WTC11 (cell line): ENCODE measurements around the gene ARMH4. TPM values are rescaled to one million over a fixed set of nuclear protein-coding genes. Genes with fewer than 3 reads are reported as not detected.

Experiments
- ATAC-seq: fragments of 200-7000 bp; cut with Tn5 transposase; 2 replicates; pipeline ENCODE4 v1.10.0; 2021; ENCODE audit warnings: mild to moderate bottlenecking, moderate library complexity
- CTCF ChIA-PET: fragments of 300-600 bp; sonication (Branson Sonifier 250); formaldehyde crosslinking; loops from one replicate; lab custom pipeline; 2021; ENCODE audit warnings: antibody characterized with exemption; lab: Charles Lee
- POLR2A ChIA-PET: fragments of 350-600 bp; sonication (Branson Sonifier 250); formaldehyde crosslinking; loops from one replicate; lab custom pipeline; 2021; ENCODE audit warnings: antibody characterized with exemption; lab: Charles Lee
- DNase-seq: peaks from one replicate; pipeline ENCODE4 v3.0.0; 2021; ENCODE audit warnings: low spot score
- H3K27ac Mint-ChIP-seq: 2 replicates; pipeline ENCODE4 v1.8.0; 2021; ENCODE audit warnings: mixed read lengths
- H3K27me3 Mint-ChIP-seq: 2 replicates; pipeline ENCODE4 v1.8.0; 2021; ENCODE audit warnings: low read depth, mild to moderate bottlenecking, moderate library complexity, mixed read lengths
- H3K36me3 Mint-ChIP-seq: 2 replicates; pipeline ENCODE4 v1.8.0; 2021; ENCODE audit warnings: mixed read lengths
- H3K4me1 Mint-ChIP-seq: 2 replicates; pipeline ENCODE4 v1.8.0; 2022; ENCODE audit warnings: mixed read lengths
- H3K4me3 Mint-ChIP-seq: 2 replicates; pipeline ENCODE4 v1.8.0; 2021; ENCODE audit warnings: mild to moderate bottlenecking, moderate library complexity, mixed read lengths
- H3K9me3 Mint-ChIP-seq: 2 replicates; pipeline ENCODE4 v1.8.0; 2021; ENCODE audit warnings: mixed read lengths
- ATF6 ChIP-seq: sonication (generic); formaldehyde crosslinking; IDR thresholded peaks from 2 replicates; pipeline ENCODE4 v1.8.1; 2023; ENCODE audit warnings: mild to moderate bottlenecking, missing genetic modification reagents
- MAX ChIP-seq: sonication (generic); formaldehyde crosslinking; IDR thresholded peaks from 2 replicates; pipeline ENCODE4 v1.8.0; 2022; ENCODE audit warnings: mild to moderate bottlenecking, missing genetic modification reagents
- NFE2L1 ChIP-seq: sonication (generic); formaldehyde crosslinking; IDR thresholded peaks from 2 replicates; pipeline ENCODE4 v1.8.1; 2023; ENCODE audit warnings: missing genetic modification reagents
- TCF7 ChIP-seq: sonication (generic); formaldehyde crosslinking; IDR thresholded peaks from 2 replicates; pipeline ENCODE4 v1.8.0; 2022; ENCODE audit warnings: mild to moderate bottlenecking, low read depth, missing genetic modification reagents, moderate library complexity
- USF2 ChIP-seq: sonication (generic); formaldehyde crosslinking; IDR thresholded peaks from 2 replicates; pipeline ENCODE4 v1.8.1; 2023; ENCODE audit warnings: mild to moderate bottlenecking, missing genetic modification reagents, moderate library complexity
- ZNF423 ChIP-seq: fragments of 250-450 bp; sonication (Bioruptor Pico); IDR thresholded peaks from 2 replicates; pipeline ENCODE4 v2.1.2; 2022; ENCODE audit warnings: mild to moderate bottlenecking, moderate library complexity
- ZNF532 ChIP-seq: fragments of 250-450 bp; sonication (Bioruptor Pico); IDR thresholded peaks from 2 replicates; pipeline ENCODE4 v1.9.0; 2021; ENCODE audit warnings: mild to moderate bottlenecking, borderline replicate concordance
- total RNA-seq: library from RNA; stranded (reverse); gene quantifications from 3 replicates; pipeline ENCODE4 v1.2.3, GENCODE V29; 2021
- TF ChIP-seq, protein P1 (sequence below): sonication (generic); formaldehyde crosslinking; IDR thresholded peaks from 2 replicates; pipeline ENCODE4 v1.8.1; 2023; ENCODE audit warnings: mild to moderate bottlenecking, missing genetic modification reagents
- TF ChIP-seq, protein P2 (sequence below): sonication (generic); formaldehyde crosslinking; IDR thresholded peaks from 2 replicates; pipeline ENCODE4 v1.8.1; 2023; ENCODE audit warnings: mild to moderate bottlenecking, moderate library complexity, missing genetic modification reagents
- TF ChIP-seq, protein P3 (sequence below): sonication (generic); formaldehyde crosslinking; IDR thresholded peaks from 2 replicates; pipeline ENCODE4 v1.8.0; 2023; ENCODE audit warnings: missing genetic modification reagents
- TF ChIP-seq, protein P4 (sequence below): sonication (generic); formaldehyde crosslinking; IDR thresholded peaks from 2 replicates; pipeline ENCODE4 v1.8.0; 2023; ENCODE audit warnings: missing genetic modification reagents, mild to moderate bottlenecking, borderline replicate concordance

Gene ARMH4
- total RNA-seq, 1 experiment from 2014 or later, result 12.2 TPM

DNA sequence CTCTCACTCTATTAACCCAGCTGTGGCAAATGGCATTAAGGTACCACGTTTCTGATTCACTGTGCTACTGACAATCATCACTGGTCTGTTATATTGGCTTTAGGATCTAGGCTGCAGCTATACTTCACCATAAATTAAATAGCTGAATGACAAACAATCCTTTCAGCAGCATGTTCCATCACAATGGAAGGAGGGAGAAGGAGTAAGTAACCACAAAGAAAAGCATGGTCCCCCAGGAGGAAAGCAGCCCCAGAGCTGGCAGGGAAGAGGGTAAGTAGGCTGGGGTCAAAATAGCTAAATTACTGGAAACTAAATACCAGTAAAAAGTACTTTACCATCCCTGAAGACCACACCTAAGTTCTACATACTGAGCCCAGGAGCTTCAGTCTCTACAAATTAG lies 2.8 kb downstream of the ARMH4 start (continued):
- TF ChIP-seq NFE2L1 (CRISPR knock-in tag), result no peak
- no peak for TF ChIP-seq ATF6 (CRISPR knock-in tag)

GRCh38 chr14:58146399-58146798 lies 5.6 kb downstream of the ARMH4 start:
- CTCF ChIA-PET, result no interaction called here

DNA sequence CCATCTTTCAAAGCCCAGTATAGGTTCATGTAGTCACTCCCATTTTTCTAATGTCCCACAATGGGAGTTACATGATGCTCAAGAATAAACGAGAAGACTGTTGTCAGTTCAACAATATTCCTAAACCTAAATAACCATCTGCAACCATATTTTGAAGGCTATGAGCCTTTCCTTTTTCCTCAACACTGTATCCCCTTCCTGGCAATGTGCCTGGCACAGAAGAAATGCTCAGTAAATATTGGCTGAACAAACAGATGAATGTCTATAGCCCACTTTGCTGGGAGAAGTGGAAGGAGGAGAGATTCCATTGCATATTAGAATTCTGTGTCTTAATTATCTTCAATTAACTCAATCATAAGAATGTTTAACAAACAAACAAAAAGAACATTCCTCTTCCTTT lies 6.1 kb downstream of the ARMH4 start:
- ATAC-seq (no peak), DNase-seq (no peak)
- TF ChIP-seq TCF7 (no peak), USF2 (CRISPR knock-in tag) (no peak)
- TF ChIP-seq, protein P1, sequence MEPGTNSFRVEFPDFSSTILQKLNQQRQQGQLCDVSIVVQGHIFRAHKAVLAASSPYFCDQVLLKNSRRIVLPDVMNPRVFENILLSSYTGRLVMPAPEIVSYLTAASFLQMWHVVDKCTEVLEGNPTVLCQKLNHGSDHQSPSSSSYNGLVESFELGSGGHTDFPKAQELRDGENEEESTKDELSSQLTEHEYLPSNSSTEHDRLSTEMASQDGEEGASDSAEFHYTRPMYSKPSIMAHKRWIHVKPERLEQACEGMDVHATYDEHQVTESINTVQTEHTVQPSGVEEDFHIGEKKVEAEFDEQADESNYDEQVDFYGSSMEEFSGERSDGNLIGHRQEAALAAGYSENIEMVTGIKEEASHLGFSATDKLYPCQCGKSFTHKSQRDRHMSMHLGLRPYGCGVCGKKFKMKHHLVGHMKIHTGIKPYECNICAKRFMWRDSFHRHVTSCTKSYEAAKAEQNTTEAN (CRISPR knock-in tag), result no peak
- TF ChIP-seq, protein P2, sequence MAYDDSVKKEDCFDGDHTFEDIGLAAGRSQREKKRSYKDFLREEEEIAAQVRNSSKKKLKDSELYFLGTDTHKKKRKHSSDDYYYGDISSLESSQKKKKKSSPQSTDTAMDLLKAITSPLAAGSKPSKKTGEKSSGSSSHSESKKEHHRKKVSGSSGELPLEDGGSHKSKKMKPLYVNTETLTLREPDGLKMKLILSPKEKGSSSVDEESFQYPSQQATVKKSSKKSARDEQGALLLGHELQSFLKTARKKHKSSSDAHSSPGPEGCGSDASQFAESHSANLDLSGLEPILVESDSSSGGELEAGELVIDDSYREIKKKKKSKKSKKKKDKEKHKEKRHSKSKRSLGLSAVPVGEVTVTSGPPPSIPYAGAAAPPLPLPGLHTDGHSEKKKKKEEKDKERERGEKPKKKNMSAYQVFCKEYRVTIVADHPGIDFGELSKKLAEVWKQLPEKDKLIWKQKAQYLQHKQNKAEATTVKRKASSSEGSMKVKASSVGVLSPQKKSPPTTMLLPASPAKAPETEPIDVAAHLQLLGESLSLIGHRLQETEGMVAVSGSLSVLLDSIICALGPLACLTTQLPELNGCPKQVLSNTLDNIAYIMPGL (CRISPR knock-in tag), result no peak

More at GRCh38 chr14:58146399-58146798, 5.6 kb downstream of the ARMH4 start:
- Mint-ChIP-seq H3K9me3 (no peaks in the 10 kb centered on the region), H3K27ac (no peak overlapping the region), H3K27me3 (peaks cover 20% of the 10 kb centered on the region), H3K4me1 (peaks cover 28% of the 10 kb centered on the region), H3K4me3 (no peak overlapping the region), H3K36me3 (no peaks in the 10 kb centered on the region)
- DNase-seq (no peak), ATAC-seq (no peak)
- no peak for TF ChIP-seq TCF7
- TF ChIP-seq, protein P3, sequence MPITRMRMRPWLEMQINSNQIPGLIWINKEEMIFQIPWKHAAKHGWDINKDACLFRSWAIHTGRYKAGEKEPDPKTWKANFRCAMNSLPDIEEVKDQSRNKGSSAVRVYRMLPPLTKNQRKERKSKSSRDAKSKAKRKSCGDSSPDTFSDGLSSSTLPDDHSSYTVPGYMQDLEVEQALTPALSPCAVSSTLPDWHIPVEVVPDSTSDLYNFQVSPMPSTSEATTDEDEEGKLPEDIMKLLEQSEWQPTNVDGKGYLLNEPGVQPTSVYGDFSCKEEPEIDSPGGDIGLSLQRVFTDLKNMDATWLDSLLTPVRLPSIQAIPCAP (CRISPR knock-in tag), result no peak
- POLR2A ChIA-PET, result interaction anchor here (0.6 kb wide), 1 partner anchor 9 kb away, joined by 3 read pairs; no protein-coding TSS in a partner anchor

DNA sequence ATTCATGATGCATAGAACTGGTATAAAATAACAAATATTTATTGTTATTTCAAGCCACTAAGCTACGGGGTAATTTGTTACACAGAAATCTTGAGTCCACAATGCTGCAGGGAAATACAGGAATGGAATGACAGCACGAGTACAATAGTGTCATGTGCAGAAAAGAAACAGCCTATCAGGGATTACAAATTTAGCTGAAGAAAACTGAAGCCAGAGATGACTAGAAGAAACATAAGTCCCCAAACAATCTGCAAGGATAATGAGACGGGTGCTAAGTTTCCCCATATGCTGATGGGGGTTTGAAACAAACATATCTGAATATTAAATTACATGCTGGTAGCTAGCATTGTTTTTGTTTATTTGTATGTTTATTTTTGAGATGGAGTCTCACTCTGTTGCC lies 8.9 kb downstream of the ARMH4 start:
- Mint-ChIP-seq H3K36me3 (no peaks in the 10 kb centered on the region), H3K27me3 (no peaks in the 10 kb centered on the region), H3K4me3 (no peak overlapping the region), H3K27ac (no peak overlapping the region), H3K4me1 (peaks cover 2% of the 10 kb centered on the region; the same call in 1 of the 2 replicates), H3K9me3 (no peaks in the 10 kb centered on the region)
- POLR2A ChIA-PET, result interaction anchor here (0.6 kb wide), 1 partner anchor 274 kb away, joined by 5 read pairs; no protein-coding TSS in a partner anchor
- ATAC-seq (no peak), DNase-seq (no peak)
- CTCF ChIA-PET, result no interaction called here
- TF ChIP-seq MAX (CRISPR knock-in tag) (no peak), ZNF532 (CRISPR knock-in tag) (no peak), ZNF423 (CRISPR knock-in tag) (no peak)
- TF ChIP-seq, protein P4, sequence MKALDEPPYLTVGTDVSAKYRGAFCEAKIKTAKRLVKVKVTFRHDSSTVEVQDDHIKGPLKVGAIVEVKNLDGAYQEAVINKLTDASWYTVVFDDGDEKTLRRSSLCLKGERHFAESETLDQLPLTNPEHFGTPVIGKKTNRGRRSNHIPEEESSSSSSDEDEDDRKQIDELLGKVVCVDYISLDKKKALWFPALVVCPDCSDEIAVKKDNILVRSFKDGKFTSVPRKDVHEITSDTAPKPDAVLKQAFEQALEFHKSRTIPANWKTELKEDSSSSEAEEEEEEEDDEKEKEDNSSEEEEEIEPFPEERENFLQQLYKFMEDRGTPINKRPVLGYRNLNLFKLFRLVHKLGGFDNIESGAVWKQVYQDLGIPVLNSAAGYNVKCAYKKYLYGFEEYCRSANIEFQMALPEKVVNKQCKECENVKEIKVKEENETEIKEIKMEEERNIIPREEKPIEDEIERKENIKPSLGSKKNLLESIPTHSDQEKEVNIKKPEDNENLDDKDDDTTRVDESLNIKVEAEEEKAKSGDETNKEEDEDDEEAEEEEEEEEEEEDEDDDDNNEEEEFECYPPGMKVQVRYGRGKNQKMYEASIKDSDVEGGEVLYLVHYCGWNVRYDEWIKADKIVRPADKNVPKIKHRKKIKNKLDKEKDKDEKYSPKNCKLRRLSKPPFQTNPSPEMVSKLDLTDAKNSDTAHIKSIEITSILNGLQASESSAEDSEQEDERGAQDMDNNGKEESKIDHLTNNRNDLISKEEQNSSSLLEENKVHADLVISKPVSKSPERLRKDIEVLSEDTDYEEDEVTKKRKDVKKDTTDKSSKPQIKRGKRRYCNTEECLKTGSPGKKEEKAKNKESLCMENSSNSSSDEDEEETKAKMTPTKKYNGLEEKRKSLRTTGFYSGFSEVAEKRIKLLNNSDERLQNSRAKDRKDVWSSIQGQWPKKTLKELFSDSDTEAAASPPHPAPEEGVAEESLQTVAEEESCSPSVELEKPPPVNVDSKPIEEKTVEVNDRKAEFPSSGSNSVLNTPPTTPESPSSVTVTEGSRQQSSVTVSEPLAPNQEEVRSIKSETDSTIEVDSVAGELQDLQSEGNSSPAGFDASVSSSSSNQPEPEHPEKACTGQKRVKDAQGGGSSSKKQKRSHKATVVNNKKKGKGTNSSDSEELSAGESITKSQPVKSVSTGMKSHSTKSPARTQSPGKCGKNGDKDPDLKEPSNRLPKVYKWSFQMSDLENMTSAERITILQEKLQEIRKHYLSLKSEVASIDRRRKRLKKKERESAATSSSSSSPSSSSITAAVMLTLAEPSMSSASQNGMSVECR, result no peak

More for the DNA sequence above, 6.1 kb downstream of the ARMH4 start:
- ChIA-PET CTCF (no interaction called here), POLR2A (interaction anchor here (0.6 kb wide), 1 partner anchor 9 kb away, joined by 3 read pairs; no protein-coding TSS in a partner anchor)
- H3K4me3 Mint-ChIP-seq, result no peak overlapping the region
- no peaks in the 10 kb centered on the region for H3K36me3 Mint-ChIP-seq
- H3K27me3 Mint-ChIP-seq, result peaks cover 15% of the 10 kb centered on the region
- no peak overlapping the region for H3K27ac Mint-ChIP-seq
- H3K4me1 Mint-ChIP-seq, result peaks cover 24% of the 10 kb centered on the region
- H3K9me3 Mint-ChIP-seq, result no peaks in the 10 kb centered on the region
